Activated CD4-positive, alpha-beta T cell treated with anti-CD3 and anti-CD28 coated beads, Interleukin-2, amount 10 ng/mL, durations not matched to agents 24 days and 14 days (primary cell): ENCODE data around the gene SEPTIN6. TPM values are rescaled to one million over a fixed set of nuclear protein-coding genes. Genes with fewer than 3 reads are reported as not detected.
A peak's percentile ranks its signal among the peaks of the same experiment; 100 is the strongest.

Experiments
- DNase-seq: peaks from one replicate; pipeline ENCODE4 v3.0.0; 2022
- H3K27ac Mint-ChIP-seq: one replicate; pipeline ENCODE4 v1.8.0; 2022; ENCODE audit warnings: mild to moderate bottlenecking, mixed read lengths
- H3K27me3 Mint-ChIP-seq: one replicate; pipeline ENCODE4 v1.8.0; 2022; ENCODE audit warnings: mixed read lengths
- H3K36me3 Mint-ChIP-seq: one replicate; pipeline ENCODE4 v1.8.0; 2022; ENCODE audit warnings: low read depth, mild to moderate bottlenecking, mixed read lengths
- H3K4me1 Mint-ChIP-seq: one replicate; pipeline ENCODE4 v1.8.0; 2021; ENCODE audit warnings: mixed read lengths
- H3K4me3 Mint-ChIP-seq: one replicate; pipeline ENCODE4 v1.8.0; 2022; ENCODE audit warnings: mild to moderate bottlenecking, moderate library complexity, mixed read lengths
- H3K9me3 Mint-ChIP-seq: one replicate; pipeline ENCODE4 v1.8.0; 2021; ENCODE audit warnings: mixed read lengths
- intact Hi-C: fragments of 100-400 bp; cut with micrococcal nuclease; formaldehyde crosslinking; loops from one replicate; pipeline ENCODE4 v1.15.1; 2023
- total RNA-seq: library from RNA; stranded (reverse); gene quantifications from 2 replicates; pipeline ENCODE4 v1.2.3, GENCODE V29; 2022

SEPTIN6 gene
- total RNA-seq: 151 and 153 TPM in 2 replicates

GRCh38 chrX:119693040-119693995, at the start of gene SEPTIN6:
Gene SEPTIN6, minus strand, starts transcription at chrX:119693168. Its CDS starts 63 bp downstream, at chrX:119693105.
- Mint-ChIP-seq H3K4me1 (peaks cover 4% of the 10 kb centered on the region), H3K27me3 (no peaks in the 10 kb centered on the region), H3K4me3 (peak within 1 kb of the TSS; percentile 96), H3K9me3 (no peaks in the 10 kb centered on the region), H3K36me3 (peaks cover 4% of the 10 kb centered on the region), H3K27ac (peak within 1 kb of the TSS; percentile 99)
- intact Hi-C loops: loop anchor here (1.0 to 5.0 kb wide), 6 partner anchors 38 to 177 kb away; partner anchors contain the start of genes NDUFA1, RNF113A, RPL39 and UBE2A
- peak; percentile 94 for DNase-seq

DNA sequence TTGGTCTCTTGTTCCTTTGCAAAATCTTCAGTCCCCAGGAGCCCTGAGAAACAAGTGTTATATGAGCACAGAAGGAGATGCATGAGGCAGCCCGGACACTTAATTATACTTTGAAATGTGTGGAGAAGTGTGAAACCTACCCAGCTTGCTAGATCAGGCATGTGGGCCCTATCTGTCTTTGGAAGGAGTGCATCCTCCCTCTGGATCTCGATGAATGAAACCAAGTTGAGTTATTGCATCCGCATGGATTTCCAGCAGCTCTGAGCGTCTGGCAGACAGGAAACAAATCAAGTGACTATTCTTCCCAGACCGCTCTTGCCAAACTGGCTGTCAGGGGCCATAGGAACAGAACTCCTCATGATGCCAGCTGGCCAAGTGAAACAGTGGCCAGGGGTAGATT, 45.8 kb upstream of the SEPTIN6 start:
- Mint-ChIP-seq H3K9me3 (no peaks in the 10 kb centered on the region), H3K4me1 (no peaks in the 10 kb centered on the region), H3K27ac (no peak overlapping the region), H3K27me3 (peaks cover 2% of the 10 kb centered on the region), H3K4me3 (no peak overlapping the region), H3K36me3 (no peaks in the 10 kb centered on the region)
- DNase-seq: no peak
- intact Hi-C loops: no loop called here

GRCh38 chrX:119736206-119736764, 43.3 kb upstream of the SEPTIN6 start:
- Mint-ChIP-seq H3K4me1 (no peaks in the 10 kb centered on the region), H3K36me3 (no peaks in the 10 kb centered on the region), H3K27me3 (peaks cover 2% of the 10 kb centered on the region), H3K9me3 (no peaks in the 10 kb centered on the region), H3K4me3 (no peak overlapping the region), H3K27ac (no peak overlapping the region)
- no peak for DNase-seq
- intact Hi-C loops: no loop called here

DNA sequence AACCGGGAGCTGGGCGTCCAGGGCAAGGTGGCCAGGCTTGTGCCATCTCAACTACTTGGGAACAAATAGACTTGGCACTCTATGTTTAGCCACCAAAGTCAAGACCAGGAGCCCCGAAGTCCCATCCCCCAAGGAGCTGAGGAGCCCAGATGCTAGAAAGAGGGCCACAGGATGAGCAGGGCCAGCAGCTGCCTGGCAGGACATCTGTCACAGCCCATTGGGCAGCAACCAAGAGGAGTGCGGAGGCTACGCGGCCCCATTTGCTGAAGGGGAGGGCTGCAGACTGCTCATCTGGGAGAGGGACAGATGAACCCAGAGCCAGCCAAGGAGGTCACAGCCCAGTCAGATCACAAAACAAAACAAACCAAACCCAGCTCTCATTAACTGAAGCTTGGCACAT, 42.5 kb upstream of the SEPTIN6 start:
- Mint-ChIP-seq H3K4me3 (no peak overlapping the region), H3K36me3 (no peaks in the 10 kb centered on the region), H3K27ac (no peak overlapping the region), H3K4me1 (no peaks in the 10 kb centered on the region), H3K9me3 (no peaks in the 10 kb centered on the region), H3K27me3 (peaks cover 2% of the 10 kb centered on the region)
- no peak for DNase-seq
- intact Hi-C loops: no loop called here

GRCh38 chrX:119734897-119735339, 42.0 kb upstream of the SEPTIN6 start:
- H3K27me3 Mint-ChIP-seq: peaks cover 2% of the 10 kb centered on the region
- H3K4me1 Mint-ChIP-seq: no peaks in the 10 kb centered on the region
- H3K36me3 Mint-ChIP-seq: no peaks in the 10 kb centered on the region
- H3K9me3 Mint-ChIP-seq: no peaks in the 10 kb centered on the region
- DNase-seq: no peak
- intact Hi-C loops: loop anchor here (5.0 kb wide), 2 partner anchors 38 to 128 kb away; partner anchors contain the start of gene NKRF
- H3K4me3 Mint-ChIP-seq: no peak overlapping the region
- H3K27ac Mint-ChIP-seq: no peak overlapping the region

DNA sequence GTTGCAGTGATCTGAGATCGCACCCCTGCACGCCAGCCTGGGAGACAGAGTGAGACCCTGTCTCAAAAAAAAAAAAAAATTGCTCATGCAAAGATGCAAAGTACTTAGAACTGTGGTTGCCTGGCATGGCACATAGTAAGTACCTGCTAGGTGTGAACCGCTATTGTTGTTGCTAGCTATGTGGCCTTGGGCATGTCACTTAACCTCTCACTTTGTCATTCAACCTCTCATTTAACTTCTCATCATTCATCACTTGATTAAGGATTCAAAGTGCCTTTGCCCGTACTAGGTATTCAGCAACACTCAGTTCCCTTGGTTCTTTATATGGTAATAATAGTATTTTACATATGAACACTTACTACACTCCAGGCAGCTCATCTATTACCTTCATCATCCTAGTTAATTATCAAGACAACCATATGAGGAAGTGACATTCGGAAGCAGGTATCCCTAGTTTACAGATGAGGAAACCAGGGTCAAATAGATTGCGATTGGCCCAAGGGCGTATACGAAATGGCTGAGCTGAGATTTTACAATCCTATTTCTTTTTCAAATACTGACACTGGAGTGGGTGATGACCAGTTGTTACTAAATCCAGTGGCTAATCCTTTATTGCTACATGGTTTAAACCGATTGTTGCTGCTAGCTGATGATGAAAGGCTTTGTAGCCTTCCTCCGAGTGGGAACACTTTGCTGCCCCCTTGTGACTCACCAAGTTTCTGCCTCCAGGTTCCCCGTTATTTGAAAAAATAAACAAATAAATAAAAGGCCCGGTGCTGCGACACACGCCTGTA, 36.6 kb upstream of the SEPTIN6 start:
- H3K4me1 Mint-ChIP-seq: peaks cover 5% of the 10 kb centered on the region
- no peak overlapping the region for H3K4me3 Mint-ChIP-seq
- intact Hi-C loops: loop anchor here (1.0 to 5.0 kb wide), 3 partner anchors 32 to 213 kb away; partner anchors contain the start of gene NKRF
- no peaks in the 10 kb centered on the region for H3K9me3 Mint-ChIP-seq
- no peak overlapping the region for H3K27ac Mint-ChIP-seq
- H3K36me3 Mint-ChIP-seq: no peaks in the 10 kb centered on the region
- DNase-seq: peak; percentile 88
- H3K27me3 Mint-ChIP-seq: no peaks in the 10 kb centered on the region

DNA sequence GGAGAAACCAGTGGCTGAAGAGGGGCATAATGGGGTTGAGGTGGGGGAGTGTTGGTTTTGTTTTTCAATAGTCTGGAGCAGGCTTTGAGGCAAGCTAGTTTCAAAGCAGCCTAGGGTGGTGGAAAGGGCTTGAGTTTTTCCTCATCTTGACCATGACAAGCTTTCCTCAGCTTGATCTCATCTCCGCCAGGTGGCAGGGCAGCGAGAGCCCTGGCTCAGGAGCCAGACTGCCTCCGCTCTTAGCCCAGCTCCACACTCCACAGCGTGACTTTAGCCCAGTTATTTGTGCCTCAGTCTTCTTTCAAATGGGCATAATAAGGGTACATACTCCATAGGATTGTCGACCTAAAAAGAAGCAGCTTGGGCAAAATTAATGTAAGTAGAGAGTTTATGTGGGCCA, 35.5 kb upstream of the SEPTIN6 start:
- Mint-ChIP-seq H3K4me3 (no peak overlapping the region), H3K36me3 (no peaks in the 10 kb centered on the region), H3K9me3 (no peaks in the 10 kb centered on the region), H3K4me1 (peaks cover 5% of the 10 kb centered on the region), H3K27ac (no peak overlapping the region), H3K27me3 (no peaks in the 10 kb centered on the region)
- DNase-seq: no peak
- intact Hi-C loops: no loop called here

GRCh38 chrX:119726900-119727555, 34.1 kb upstream of the SEPTIN6 start:
- peak overlapping the region; percentile 49 for H3K4me3 Mint-ChIP-seq
- H3K9me3 Mint-ChIP-seq: no peaks in the 10 kb centered on the region
- peak overlapping the region; percentile 59 for H3K27ac Mint-ChIP-seq
- no peaks in the 10 kb centered on the region for H3K36me3 Mint-ChIP-seq
- no peaks in the 10 kb centered on the region for H3K27me3 Mint-ChIP-seq
- peak; percentile 68 for DNase-seq
- intact Hi-C loops: no loop called here
- peaks cover 5% of the 10 kb centered on the region for H3K4me1 Mint-ChIP-seq

- Mint-ChIP-seq H3K27ac (no peak overlapping the region), H3K4me3 (no peak overlapping the region), H3K4me1 (peaks cover under 1% of the 10 kb centered on the region), H3K27me3 (no peaks in the 10 kb centered on the region), H3K36me3 (no peaks in the 10 kb centered on the region), H3K9me3 (no peaks in the 10 kb centered on the region)
- no peak for DNase-seq
- intact Hi-C loops: no loop called here
These were observed 29.0 kb upstream of the SEPTIN6 start for GRCh38 chrX:119721926-119722325.

GRCh38 chrX:119721487-119721886, 28.5 kb upstream of the SEPTIN6 start:
- no peak overlapping the region for H3K27ac Mint-ChIP-seq
- intact Hi-C loops: no loop called here
- H3K36me3 Mint-ChIP-seq: no peaks in the 10 kb centered on the region
- H3K4me3 Mint-ChIP-seq: no peak overlapping the region
- no peaks in the 10 kb centered on the region for H3K9me3 Mint-ChIP-seq
- H3K4me1 Mint-ChIP-seq: no peaks in the 10 kb centered on the region
- H3K27me3 Mint-ChIP-seq: peaks cover 3% of the 10 kb centered on the region
- no peak for DNase-seq

DNA sequence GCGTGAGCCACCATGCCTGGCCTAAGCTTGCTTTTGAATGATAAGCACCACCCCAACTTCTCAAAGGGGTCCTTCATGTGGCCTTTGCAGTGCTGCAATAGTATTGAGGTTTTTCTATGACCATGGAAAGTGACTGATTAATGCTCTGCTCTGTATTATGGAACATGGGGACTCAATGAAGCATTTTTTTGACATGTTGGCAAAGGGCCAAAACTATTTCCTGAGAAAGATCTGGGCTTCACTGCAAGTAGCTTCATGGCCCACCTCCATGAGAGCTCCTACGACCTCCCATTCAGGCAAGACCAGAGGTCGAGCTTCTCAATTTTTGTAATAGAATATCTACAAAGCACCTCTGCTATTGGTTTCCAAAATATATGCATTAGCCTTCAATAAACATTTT, 16.7 kb upstream of the SEPTIN6 start:
- no peak overlapping the region for H3K4me3 Mint-ChIP-seq
- peaks cover 5% of the 10 kb centered on the region for H3K27me3 Mint-ChIP-seq
- H3K4me1 Mint-ChIP-seq: peaks cover 4% of the 10 kb centered on the region
- no peaks in the 10 kb centered on the region for H3K36me3 Mint-ChIP-seq
- no peak overlapping the region for H3K27ac Mint-ChIP-seq
- intact Hi-C loops: no loop called here
- DNase-seq: no peak
- H3K9me3 Mint-ChIP-seq: peaks cover 5% of the 10 kb centered on the region

DNA sequence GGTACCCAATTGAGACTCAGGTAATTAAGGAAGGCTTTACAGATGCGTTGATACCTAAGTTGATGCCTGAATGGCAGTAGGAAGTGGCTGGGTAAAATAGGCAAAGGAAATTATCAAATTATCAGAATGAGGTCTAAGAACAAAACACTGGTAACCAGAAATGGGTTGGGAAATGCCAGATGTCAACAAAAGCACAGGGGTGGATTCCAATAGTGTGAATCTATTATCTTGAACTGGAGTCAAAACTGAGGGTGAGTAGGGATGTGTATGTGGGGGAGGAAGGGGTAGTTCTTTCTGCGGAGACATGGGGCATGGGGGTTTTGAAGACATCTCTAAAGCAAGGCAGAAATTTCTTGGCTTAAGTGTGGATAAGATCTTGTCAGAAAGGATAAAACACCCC, 16.0 kb upstream of the SEPTIN6 start:
- H3K4me1 Mint-ChIP-seq: peaks cover 4% of the 10 kb centered on the region
- H3K4me3 Mint-ChIP-seq: no peak overlapping the region
- no peak for DNase-seq
- no peak overlapping the region for H3K27ac Mint-ChIP-seq
- H3K9me3 Mint-ChIP-seq: peaks cover 5% of the 10 kb centered on the region
- intact Hi-C loops: no loop called here
- no peaks in the 10 kb centered on the region for H3K36me3 Mint-ChIP-seq
- H3K27me3 Mint-ChIP-seq: peaks cover 5% of the 10 kb centered on the region

DNA sequence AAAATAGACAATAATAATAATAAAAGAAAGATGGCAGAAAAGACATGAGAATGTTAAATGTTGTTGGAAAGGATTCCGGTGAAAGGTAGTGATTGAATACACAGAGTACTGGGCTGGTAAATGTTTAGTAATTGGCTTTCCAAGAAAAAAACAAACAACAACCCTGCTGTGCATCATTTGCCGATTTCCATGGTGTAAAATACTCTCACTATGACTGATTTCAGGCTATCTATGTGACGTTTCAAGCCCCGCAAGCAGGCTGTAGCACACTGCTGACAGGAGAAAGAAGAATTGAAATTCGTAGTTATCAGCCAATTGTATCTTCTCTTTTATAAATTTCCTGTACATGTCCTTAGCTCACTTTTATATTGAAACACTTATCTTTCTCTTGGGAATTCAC, 13.6 kb upstream of the SEPTIN6 start:
- intact Hi-C loops: no loop called here
- Mint-ChIP-seq H3K36me3 (no peaks in the 10 kb centered on the region), H3K27ac (no peak overlapping the region)

More for the DNA sequence above, 13.6 kb upstream of the SEPTIN6 start:
- no peak overlapping the region for H3K4me3 Mint-ChIP-seq
- H3K4me1 Mint-ChIP-seq: peaks cover 4% of the 10 kb centered on the region
- H3K9me3 Mint-ChIP-seq: peaks cover 5% of the 10 kb centered on the region
- H3K27me3 Mint-ChIP-seq: peaks cover 5% of the 10 kb centered on the region
- no peak for DNase-seq
